Activated CD4-positive, CD25-positive, alpha-beta regulatory T cell treated with anti-CD3 and anti-CD28 coated beads, Interleukin-2, amount 50 U/mL, for 72 hours (primary cell): ENCODE data around the gene CH25H.

Experiments used
- DNase-seq: peaks from one replicate; pipeline ENCODE4 v3.0.0; 2021

CH25H gene

GRCh38 chr10:89228962-89229361, 21.8 kb upstream of the CH25H start:
- DNase-seq = no peak

GRCh38 chr10:89228146-89228545, 21.0 kb upstream of the CH25H start:
- no peak for DNase-seq

DNA sequence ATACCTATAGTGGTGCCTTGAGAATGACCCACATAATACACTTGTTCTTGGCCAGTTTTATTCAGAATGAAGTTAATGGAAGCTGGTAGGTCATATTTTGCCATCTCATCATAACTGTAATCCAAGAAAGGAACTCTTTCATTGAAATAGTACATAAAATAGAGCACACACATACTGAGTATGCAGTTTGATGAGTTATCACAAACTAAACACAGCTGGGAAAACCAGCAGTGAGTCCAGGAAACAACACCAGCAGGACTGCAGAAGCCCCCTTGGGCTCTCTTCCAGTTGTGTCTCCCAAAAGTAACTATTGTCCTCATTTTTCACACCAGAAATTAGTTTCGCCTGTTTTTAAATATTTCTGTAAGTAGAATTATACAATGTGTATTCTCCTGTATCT, 19.8 kb upstream of the CH25H start:
- no peak for DNase-seq

- DNase-seq = no peak
Measured at GRCh38 chr10:89224739-89225443, 17.8 kb upstream of the CH25H start.

GRCh38 chr10:89221919-89222318, 14.8 kb upstream of the CH25H start:
- no peak for DNase-seq

- DNase-seq = no peak
Measured at GRCh38 chr10:89219513-89220218, 12.5 kb upstream of the CH25H start.

- peak; percentile 51 for DNase-seq
Measured at GRCh38 chr10:89217057-89217990, 10.2 kb upstream of the CH25H start.

DNA sequence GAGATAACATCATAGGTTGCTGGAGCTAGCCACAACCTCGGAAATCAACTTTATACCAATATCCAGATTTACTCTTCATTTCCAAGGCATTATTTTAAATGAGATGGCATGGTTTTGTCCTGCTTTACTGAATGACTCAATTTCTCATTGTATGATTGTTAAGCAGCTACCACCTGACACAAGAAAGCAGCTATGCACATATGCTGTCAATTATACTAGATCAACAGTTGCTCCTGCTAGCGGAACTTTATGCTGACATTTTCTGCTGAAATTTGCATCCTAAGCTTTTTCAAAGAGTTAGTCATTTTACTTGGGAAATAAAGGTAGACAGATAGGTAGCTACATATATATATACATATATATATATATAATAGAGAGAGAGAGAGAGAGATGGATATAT, 8.9 kb upstream of the CH25H start:
- DNase-seq = no peak

GRCh38 chr10:89215511-89215910, 8.4 kb upstream of the CH25H start:
- DNase-seq = no peak

GRCh38 chr10:89214566-89215165, 7.5 kb upstream of the CH25H start:
- DNase-seq = no peak

- no peak for DNase-seq
Measured at GRCh38 chr10:89213191-89213808, 6.2 kb upstream of the CH25H start.

- no peak for DNase-seq
Measured at GRCh38 chr10:89210794-89211425, 3.8 kb upstream of the CH25H start.

GRCh38 chr10:89209718-89210117, 2.6 kb upstream of the CH25H start:
- DNase-seq = no peak

GRCh38 chr10:89207801-89208551, 859 bp upstream of the CH25H start:
- DNase-seq = peak; percentile 40

DNA sequence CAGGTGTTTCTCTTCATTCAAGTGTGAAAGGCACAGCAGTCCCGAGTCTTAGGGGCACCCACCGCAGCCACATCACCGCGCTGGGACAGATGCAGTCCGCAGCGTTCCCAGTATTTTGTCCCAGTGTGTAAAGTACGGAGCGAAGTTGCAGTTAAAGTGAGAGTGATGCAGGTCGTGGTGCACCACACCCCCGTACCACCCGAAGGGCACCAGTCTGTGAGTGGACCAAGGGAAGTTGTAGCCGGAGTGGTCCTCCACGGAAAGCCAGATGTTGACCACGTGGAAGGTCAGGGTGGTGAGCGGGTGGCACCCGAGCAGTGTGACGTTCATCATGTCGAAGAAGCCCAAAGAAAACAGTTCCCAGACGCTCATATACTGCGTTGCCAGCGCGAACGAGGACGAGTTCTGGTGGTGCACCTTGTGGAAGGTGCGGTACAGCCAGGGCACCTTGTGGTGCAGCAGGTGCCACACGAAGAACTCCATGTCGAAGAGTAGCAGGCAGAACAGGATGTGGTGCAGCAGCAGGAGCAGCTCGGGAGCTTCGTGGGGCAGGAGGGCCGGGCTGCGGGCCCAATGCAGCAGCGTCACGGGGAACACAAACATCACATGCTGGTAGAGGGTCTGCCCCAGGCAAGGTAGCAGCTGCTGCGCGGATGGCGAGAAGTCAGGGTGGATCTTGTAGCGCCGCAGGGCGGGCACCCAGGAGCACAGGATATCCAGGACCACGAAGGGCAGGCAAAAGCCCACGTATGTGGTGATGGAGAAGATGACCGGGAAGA, 526 bp downstream of the CH25H start:
- DNase-seq = peak; percentile 38

GRCh38 chr10:89204621-89205185, 2.4 kb downstream of the CH25H start:
- no peak for DNase-seq

GRCh38 chr10:89203237-89203636, 3.9 kb downstream of the CH25H start:
- DNase-seq = no peak

DNA sequence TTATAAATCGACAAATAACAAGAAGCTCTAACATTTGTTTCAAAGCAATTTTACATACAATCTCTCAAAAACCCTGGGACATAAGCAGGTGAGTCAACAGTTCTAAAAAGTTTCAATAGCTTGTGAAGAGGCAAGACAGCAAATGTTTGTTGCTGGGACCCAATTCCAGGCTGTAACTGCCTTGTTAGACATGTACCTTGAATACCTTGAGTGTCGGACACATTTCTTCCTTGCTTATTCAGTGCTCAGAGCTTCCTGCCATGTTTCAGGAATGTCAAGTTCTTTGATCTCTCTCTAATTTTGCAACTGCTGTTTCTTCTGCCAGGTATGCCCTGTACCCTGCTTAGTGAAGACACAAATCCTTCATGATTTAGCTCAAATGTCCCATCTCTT, 5.1 kb downstream of the CH25H start:
- DNase-seq = no peak

DNA sequence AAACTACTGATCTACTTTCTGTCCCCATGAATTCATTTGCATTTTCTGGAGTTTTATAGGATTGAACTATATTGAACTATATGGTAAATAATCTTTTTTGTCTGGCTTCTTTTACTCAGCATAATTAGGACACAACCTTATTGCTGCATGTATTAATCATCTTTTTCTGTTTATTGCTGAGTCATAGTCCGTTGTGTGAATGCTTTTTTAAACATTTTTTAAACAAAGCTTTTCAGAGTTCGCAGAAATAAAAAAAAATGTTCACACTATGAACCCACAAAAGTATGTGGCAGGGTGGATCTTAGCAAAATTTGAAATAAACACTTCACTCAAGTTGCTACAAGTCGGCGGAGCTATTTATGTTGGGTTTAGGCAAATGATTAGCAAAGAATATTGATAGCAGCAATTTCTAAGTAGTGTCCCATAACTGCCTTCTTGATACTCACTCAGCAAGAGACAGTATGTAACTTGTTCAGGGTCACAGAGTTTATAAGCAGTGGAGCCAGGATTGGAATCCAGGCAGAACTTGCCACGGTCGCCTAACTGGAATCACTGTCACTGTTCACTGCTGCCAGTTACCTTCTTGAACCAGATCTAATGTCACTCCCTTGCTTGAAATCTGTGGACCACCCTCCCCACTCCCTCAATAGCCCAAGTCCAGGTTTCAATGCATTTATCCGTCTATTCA, 5.6 kb downstream of the CH25H start:
- no peak for DNase-seq

GRCh38 chr10:89197473-89197872, 9.6 kb downstream of the CH25H start:
- DNase-seq = no peak
